ENCODE data around the gene TUFM. TPM values are rescaled to one million over a fixed set of nuclear protein-coding genes. Genes with fewer than 3 reads are reported as not detected.
"Not testable (repeated sequence)": the region's sequence is repeated elsewhere in the genome, so short reads cannot be mapped to it uniquely, and the experiment has no call there.

TUFM gene
- total RNA-seq, 5 donors from 2014 or later (not counting 1 experiment from before 2014, with no cell fraction given), result 90.2 to 131 (median 105) TPM

DNA sequence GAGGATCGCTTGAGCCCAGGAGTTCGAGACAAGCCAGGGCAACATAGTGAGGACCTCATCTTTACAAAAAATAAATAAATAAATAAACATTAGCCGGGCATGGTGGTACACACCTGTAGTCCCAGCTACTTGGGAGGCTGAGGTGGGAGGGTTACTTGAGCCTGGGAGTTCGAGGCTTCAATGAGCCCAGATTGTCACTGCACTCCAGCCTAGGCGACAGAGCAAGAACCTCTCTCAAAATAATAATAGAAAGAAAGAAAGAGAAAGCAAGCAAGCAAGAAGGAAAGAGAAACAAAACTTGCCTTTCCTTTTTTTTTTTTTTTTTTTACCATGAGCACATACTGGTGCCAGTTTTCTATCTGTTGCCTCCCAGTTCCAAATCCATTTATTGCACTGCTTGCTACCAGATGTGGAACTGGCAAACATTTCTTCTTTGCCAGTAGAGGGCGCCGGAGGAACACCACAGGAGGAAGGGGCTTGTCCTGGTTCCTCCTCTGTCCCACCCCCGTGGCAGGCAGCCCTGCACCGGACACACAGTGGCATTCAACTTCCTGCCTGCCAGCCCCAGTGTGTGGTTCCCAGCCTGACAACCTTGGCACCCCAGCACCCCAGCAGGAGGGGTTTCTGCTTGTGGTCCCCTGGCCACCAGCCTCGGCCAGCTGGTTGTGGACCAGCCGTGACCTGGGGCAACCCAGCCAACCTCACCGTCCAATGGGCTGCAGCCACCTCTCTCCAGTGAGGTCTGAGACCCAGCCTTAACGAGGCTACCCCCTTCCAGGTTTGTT lies 43.7 kb downstream of the TUFM start:
- H3K36me3 Mint-ChIP-seq; H3K4me1 Mint-ChIP-seq; CTCF ChIA-PET; H3K27ac Mint-ChIP-seq; H3K36me3 ChIP-seq (ENCODE audit: control insufficient read depth in 2 of 2, extremely low read depth in 1 of 2, insufficient read depth in 1 of 2, low read length in 1 of 2); H3K9me3 ChIP-seq; POLR2A ChIA-PET; H3K27me3 ChIP-seq (replicated peaks in 1 of 2; ENCODE audit: control insufficient read depth in 2 of 2, extremely low read depth in 1 of 2, insufficient read depth in 2 of 2, low read length in 1 of 2); H3K27ac ChIP-seq (ENCODE audit: low read length); H3K9me3 Mint-ChIP-seq; H3K27me3 Mint-ChIP-seq; H3K4me1 ChIP-seq (ENCODE audit: control insufficient read depth in 1 of 2, extremely low read depth in 1 of 2, insufficient read depth in 2 of 2, low read length in 2 of 2); H3K4me3 ChIP-seq (ENCODE audit: control insufficient read depth in 1 of 2, extremely low read depth in 1 of 2, low read length in 1 of 2): not testable (repeated sequence)
- peak in 27 of 35 experiments; percentile 25 to 77 (median 62) for DNase-seq
- peak; percentile 79 to 91 (median 86) for ATAC-seq (replicated peaks in 1 of 4)
- WGBS (ENCODE audit: insufficient coverage), result no CpG with 5 or more reads among the region's 13 CpGs
- H3K4me3 Mint-ChIP-seq, result peak overlapping the region; percentile 28 to 64 (median 40)

Other genes starting within 250 kb of the TUFM start
- gene SULT1A2, start 249.3 kb downstream of the TUFM start, total RNA-seq, result under 1 TPM in 3 of 5 donors, not detected in 2; 0.30 to 0.62 (median 0.53) TPM
- gene SULT1A1, start 236.3 kb downstream of the TUFM start, total RNA-seq, result 10 to 100 TPM; 13.3 to 19.0 (median 15.8) TPM
- gene NPIPB8, start 208.3 kb downstream of the TUFM start, total RNA-seq, result 1 to 10 TPM in 2 of 5 donors, under 1 TPM in 1, not detected in 2; 0.76 to 3.7 (median 2.1) TPM
- gene EIF3C, start 134.9 kb downstream of the TUFM start, total RNA-seq, result 100 to 1,000 TPM; 196 to 414 (median 337) TPM
- 1 to 10 TPM; 3.8 to 6.6 (median 4.5) TPM for gene NPIPB9, start 94.6 kb downstream of the TUFM start, total RNA-seq
- 100 to 1,000 TPM; 273 to 345 (median 281) TPM for gene ATXN2L, start 23.3 kb downstream of the TUFM start, total RNA-seq
- 100 to 1,000 TPM in 3 of 5 donors, 10 to 100 TPM in 2; 90.5 to 127 (median 120) TPM for gene SH2B1, start 17.5 kb upstream of the TUFM start, total RNA-seq
- 1 to 10 TPM in 2 of 5 donors, under 1 TPM in 3; 0.82 to 1.6 (median 0.95) TPM for gene ATP2A1, start 32.1 kb upstream of the TUFM start, total RNA-seq
- 10 to 100 TPM; 26.9 to 35.5 (median 33.5) TPM for gene RABEP2, start 78.9 kb upstream of the TUFM start, total RNA-seq
- gene CD19, start 85.6 kb upstream of the TUFM start, total RNA-seq, result 10 to 100 TPM in 1 of 5 donors, 1 to 10 TPM in 3, under 1 TPM in 1; 0.82 to 11.9 (median 3.5) TPM
- 100 to 1,000 TPM in 3 of 5 donors, 10 to 100 TPM in 2; 78.5 to 111 (median 100) TPM for gene NFATC2IP, start 104.6 kb upstream of the TUFM start, total RNA-seq
- gene SPNS1, start 128.4 kb upstream of the TUFM start, total RNA-seq, result 10 to 100 TPM; 28.2 to 53.2 (median 47.7) TPM
- 100 to 1,000 TPM; 237 to 440 (median 378) TPM for gene LAT, start 138.7 kb upstream of the TUFM start, total RNA-seq

All from T-cell (primary cell).